Mesenchymal stem cell (in vitro differentiated cells and primary cell): Measurements from ENCODE around the gene KIF22.

Experiments used
- DNase-seq: peaks from one replicate; pipeline ENCODE4 v3.0.0-alpha.2; 2013
- H2AFZ ChIP-seq: one replicate; pipeline ENCODE4 v1.6.1; 2013; ENCODE audit warnings: low read depth, mild to moderate bottlenecking, control low read depth, inconsistent platforms, low read length, moderate library complexity
- H2AK5ac ChIP-seq: 2 replicates; pipeline ENCODE4 v1.6.1; 2013; ENCODE audit warnings: low read length, moderate library complexity, mild to moderate bottlenecking, inconsistent platforms; ENCODE audit not compliant: severe bottlenecking
- H2BK120ac ChIP-seq: one replicate; pipeline ENCODE4 v1.6.1; 2013; ENCODE audit warnings: low read depth, mild to moderate bottlenecking, inconsistent platforms, low read length, moderate library complexity
- H2BK12ac ChIP-seq, 2 experiments: one replicate each; pipeline ENCODE4 v1.6.1; 2013; ENCODE audit warnings: inconsistent platforms in 2 of 2, low read length in 2 of 2, mild to moderate bottlenecking in 2 of 2, moderate library complexity in 2 of 2, control low read depth in 1 of 2
- H2BK15ac ChIP-seq: one replicate; pipeline ENCODE4 v1.6.1; 2013; ENCODE audit warnings: mild to moderate bottlenecking, low read depth, inconsistent platforms; ENCODE audit not compliant: poor library complexity, severe bottlenecking
- H2BK5ac ChIP-seq: 2 replicates; pipeline ENCODE4 v1.6.1; 2013; ENCODE audit warnings: low read depth, mild to moderate bottlenecking, low read length, control low read depth, inconsistent platforms; ENCODE audit not compliant: poor library complexity, severe bottlenecking
- H3K14ac ChIP-seq, 2 experiments: one replicate each; pipeline ENCODE4 v1.6.1; 2013; ENCODE audit warnings: inconsistent platforms in 2 of 2, low read length in 2 of 2, control low read depth in 1 of 2, mild to moderate bottlenecking in 1 of 2, moderate library complexity in 1 of 2
- H3K18ac ChIP-seq, 2 experiments: one replicate each; pipeline ENCODE4 v1.6.1; 2013; ENCODE audit warnings: inconsistent platforms in 2 of 2, low read length in 2 of 2, control low read depth in 1 of 2, low read depth in 1 of 2, mild to moderate bottlenecking in 1 of 2
- H3K23ac ChIP-seq, 2 experiments: one replicate each; pipeline ENCODE4 v1.6.1; 2013; ENCODE audit warnings: inconsistent platforms in 2 of 2, low read length in 2 of 2, mild to moderate bottlenecking in 2 of 2, moderate library complexity in 2 of 2, control low read depth in 1 of 2
- H3K27ac ChIP-seq: 2 replicates; pipeline ENCODE4 v1.5.1; 2013; ENCODE audit warnings: mild to moderate bottlenecking, moderate library complexity, low read length, control low read depth, inconsistent platforms; ENCODE audit not compliant: poor library complexity, severe bottlenecking
- H3K27me3 ChIP-seq, 2 experiments: 2 replicates each; pipeline versions ENCODE4 v1.6.1 to v1.7.0; 2013; ENCODE audit warnings: low read length in 2 of 2, mild to moderate bottlenecking in 2 of 2, moderate library complexity in 2 of 2, control low read depth in 1 of 2, inconsistent platforms in 1 of 2; ENCODE audit not compliant: control insufficient read depth in 1 of 2, insufficient read depth in 1 of 2
- H3K36me3 ChIP-seq, 2 experiments: 2 replicates each; pipeline versions ENCODE4 v1.6.1 to v1.7.0; 2013; ENCODE audit warnings: low read length in 2 of 2, control low read depth in 1 of 2, inconsistent platforms in 1 of 2, low read depth in 1 of 2, mild to moderate bottlenecking in 1 of 2; ENCODE audit not compliant: insufficient read depth in 2 of 2, control insufficient read depth in 1 of 2
- H3K4ac ChIP-seq, 2 experiments: one replicate each; pipeline ENCODE4 v1.6.1; 2013; ENCODE audit warnings: inconsistent platforms in 2 of 2, low read length in 2 of 2, mild to moderate bottlenecking in 2 of 2, moderate library complexity in 2 of 2, control low read depth in 1 of 2, low read depth in 1 of 2
- H3K4me1 ChIP-seq: 2 replicates; pipeline ENCODE4 v1.6.1; 2013; ENCODE audit warnings: low read depth, low read length, control low read depth; ENCODE audit not compliant: control insufficient read depth, insufficient read depth
- H3K4me2 ChIP-seq: 2 replicates; pipeline ENCODE4 v1.6.1; 2013; ENCODE audit warnings: low read length, mild to moderate bottlenecking, inconsistent platforms; ENCODE audit not compliant: poor library complexity, severe bottlenecking
- H3K4me3 ChIP-seq, 2 experiments: 2 replicates each; pipeline versions ENCODE4 v1.5.1 to v1.7.0; 2013; ENCODE audit warnings: low read length in 2 of 2, mild to moderate bottlenecking in 2 of 2, control low read depth in 1 of 2, low read depth in 1 of 2; ENCODE audit not compliant: insufficient read depth in 1 of 2
- H3K79me1 ChIP-seq: replicated peaks from 2 replicates; pipeline ENCODE4 v1.6.1; 2013; ENCODE audit warnings: mild to moderate bottlenecking, control low read depth, low read length, inconsistent platforms; ENCODE audit not compliant: poor library complexity, severe bottlenecking
- H3K9ac ChIP-seq: 2 replicates; pipeline ENCODE4 v1.7.0; 2013; ENCODE audit warnings: mild to moderate bottlenecking, low read length, moderate library complexity
- H3K9me3 ChIP-seq: 2 replicates; pipeline ENCODE4 v1.7.0; 2013; ENCODE audit warnings: mild to moderate bottlenecking, low read length; ENCODE audit not compliant: control insufficient read depth
- H4K8ac ChIP-seq: one replicate; pipeline ENCODE4 v1.6.1; 2013; ENCODE audit warnings: inconsistent platforms, mild to moderate bottlenecking, low read length, moderate library complexity
- H4K91ac ChIP-seq: one replicate; pipeline ENCODE4 v1.6.1; 2013; ENCODE audit warnings: mild to moderate bottlenecking, low read length, inconsistent platforms
- WGBS: methylation state at CpG from one replicate; pipeline ENCODE4 v1.1.7; 2013; ENCODE audit warnings: mixed read lengths; 5-methylcytosine and 5-hydroxymethylcytosine counted together

KIF22 gene

DNA sequence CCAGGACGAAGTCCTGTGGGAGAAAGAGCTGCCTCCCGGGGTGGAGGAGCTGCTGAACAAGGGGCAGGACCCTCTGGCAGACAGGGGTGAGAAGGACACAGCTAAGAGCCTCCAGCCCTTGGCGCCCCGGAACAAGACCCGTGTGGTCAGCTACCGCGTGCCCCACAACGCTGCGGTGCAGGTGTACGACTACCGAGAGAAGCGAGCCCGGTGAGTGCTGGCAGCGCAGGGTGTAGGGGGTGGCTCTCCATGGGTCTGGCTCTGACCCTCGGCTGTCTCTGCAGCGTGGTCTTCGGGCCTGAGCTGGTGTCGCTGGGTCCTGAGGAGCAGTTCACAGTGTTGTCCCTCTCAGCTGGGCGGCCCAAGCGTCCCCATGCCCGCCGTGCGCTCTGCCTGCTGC, 51.1 kb downstream of the KIF22 start:
- H3K9me3 ChIP-seq = no peaks in the 10 kb centered on the region
- no peak overlapping the region for H3K4ac ChIP-seq
- H2BK12ac ChIP-seq = no peak overlapping the region
- no peak overlapping the region for H2BK5ac ChIP-seq
- no peak overlapping the region for H2BK15ac ChIP-seq
- no peak overlapping the region for H3K23ac ChIP-seq
- no peak overlapping the region for H2AK5ac ChIP-seq
- peaks cover 90 to 94% of the 10 kb centered on the region in 2 experiments for H3K36me3 ChIP-seq
- H2BK120ac ChIP-seq = no peak overlapping the region
- no peak overlapping the region for H2AFZ ChIP-seq
- no peak overlapping the region for H3K14ac ChIP-seq
- H3K4me1 ChIP-seq = peaks cover 2% of the 10 kb centered on the region
- H3K18ac ChIP-seq = no peak overlapping the region
- H3K4me3 ChIP-seq = no peak overlapping the region
- H3K79me1 ChIP-seq = peaks cover 40% of the 10 kb centered on the region
- no peak overlapping the region for H3K27ac ChIP-seq
- H4K8ac ChIP-seq = no peak overlapping the region
- DNase-seq = no peak
- H4K91ac ChIP-seq = no peak overlapping the region
- no peak overlapping the region for H3K4me2 ChIP-seq
- 96% methylated on average over 23 of the region's 23 CpGs for WGBS
- no peak overlapping the region for H3K9ac ChIP-seq
- no peaks in the 10 kb centered on the region for H3K27me3 ChIP-seq

DNA sequence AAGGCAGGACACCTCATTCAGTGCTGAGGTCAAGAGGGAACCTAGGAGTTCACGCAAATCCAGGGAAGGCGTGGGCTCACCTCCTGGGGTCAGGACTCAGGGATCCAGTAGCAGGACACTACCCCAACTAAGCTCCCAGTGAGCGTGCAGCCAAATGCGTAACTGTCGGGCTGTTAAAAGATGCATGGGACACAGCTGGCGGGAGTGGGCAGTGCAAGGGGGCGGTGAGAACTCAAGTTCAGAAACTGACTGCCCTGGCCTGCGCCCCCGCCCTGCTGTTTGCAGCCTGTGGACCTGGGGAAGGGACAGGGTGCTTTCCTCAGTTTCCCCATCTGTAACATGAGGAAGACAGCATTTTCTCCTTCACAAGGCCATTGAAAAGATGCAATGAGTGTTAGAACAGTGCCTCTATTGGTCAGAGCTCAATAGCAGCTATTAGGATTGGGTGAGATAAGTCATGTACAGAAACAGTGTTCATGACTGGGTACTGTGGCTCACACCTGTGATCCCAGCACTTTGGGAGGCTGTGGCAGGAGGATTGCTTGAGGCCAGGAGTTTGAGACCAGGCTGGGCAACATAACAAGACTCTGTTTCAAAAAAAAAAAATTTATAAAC, 52.3 kb downstream of the KIF22 start:
- Histone ChIP-seq H3K4me3 (no peak overlapping the region), H3K9ac (no peak overlapping the region), H3K9me3 (no peaks in the 10 kb centered on the region), H3K36me3 (peaks cover 91 to 94% of the 10 kb centered on the region in 2 experiments), H2AK5ac (no peak overlapping the region), H2BK120ac (no peak overlapping the region), H3K27me3 (no peaks in the 10 kb centered on the region), H2BK5ac (no peak overlapping the region), H3K4ac (no peak overlapping the region), H3K4me2 (no peak overlapping the region), H2BK12ac (no peak overlapping the region), H2BK15ac (no peak overlapping the region), H3K27ac (no peak overlapping the region), H4K8ac (no peak overlapping the region), H3K4me1 (peaks cover 1% of the 10 kb centered on the region), H4K91ac (no peak overlapping the region), H3K23ac (no peak overlapping the region), H2AFZ (no peak overlapping the region), H3K14ac (no peak overlapping the region), H3K79me1 (peaks cover 34% of the 10 kb centered on the region), H3K18ac (no peak overlapping the region)
- 99% methylated on average over 9 of the region's 9 CpGs for WGBS
- DNase-seq = no peak

DNA sequence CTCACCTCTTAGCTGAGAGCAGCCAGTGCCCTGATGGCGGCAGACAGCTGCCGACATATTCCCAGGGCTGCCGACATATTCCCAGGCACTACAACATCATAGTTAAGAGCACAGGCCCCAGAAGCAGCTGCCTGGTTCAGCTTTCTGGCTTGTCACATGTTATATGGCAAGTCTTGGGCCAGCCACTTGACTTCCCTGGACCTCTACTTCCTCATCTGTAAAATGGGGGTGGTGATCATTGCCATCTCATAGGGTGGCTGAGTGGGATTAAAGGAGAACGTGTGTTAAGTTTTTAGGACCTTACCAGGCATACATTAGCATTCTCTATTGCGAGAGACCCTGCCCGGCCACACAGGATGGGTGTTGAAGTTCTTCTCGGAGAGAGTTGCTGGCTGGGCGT, 53.4 kb downstream of the KIF22 start:
- Histone ChIP-seq H3K14ac (no peak overlapping the region), H2BK120ac (no peak overlapping the region), H2BK5ac (no peak overlapping the region), H3K4ac (no peak overlapping the region), H2AK5ac (no peak overlapping the region), H3K9ac (peak overlapping the region; percentile 27), H2BK12ac (no peak overlapping the region), H3K18ac (no peak overlapping the region), H3K36me3 (peaks cover 92% of the 10 kb centered on the region in 2 experiments), H2AFZ (no peak overlapping the region), H4K91ac (no peak overlapping the region), H2BK15ac (no peak overlapping the region), H3K27ac (no peak overlapping the region), H3K4me3 (no peak overlapping the region), H3K9me3 (no peaks in the 10 kb centered on the region), H3K79me1 (peaks cover 32% of the 10 kb centered on the region), H3K4me2 (no peak overlapping the region), H3K27me3 (no peaks in the 10 kb centered on the region), H3K4me1 (peaks cover 1% of the 10 kb centered on the region), H3K23ac (no peak overlapping the region), H4K8ac (no peak overlapping the region)
- no peak for DNase-seq
- WGBS = 93% methylated on average over 8 of the region's 8 CpGs

DNA sequence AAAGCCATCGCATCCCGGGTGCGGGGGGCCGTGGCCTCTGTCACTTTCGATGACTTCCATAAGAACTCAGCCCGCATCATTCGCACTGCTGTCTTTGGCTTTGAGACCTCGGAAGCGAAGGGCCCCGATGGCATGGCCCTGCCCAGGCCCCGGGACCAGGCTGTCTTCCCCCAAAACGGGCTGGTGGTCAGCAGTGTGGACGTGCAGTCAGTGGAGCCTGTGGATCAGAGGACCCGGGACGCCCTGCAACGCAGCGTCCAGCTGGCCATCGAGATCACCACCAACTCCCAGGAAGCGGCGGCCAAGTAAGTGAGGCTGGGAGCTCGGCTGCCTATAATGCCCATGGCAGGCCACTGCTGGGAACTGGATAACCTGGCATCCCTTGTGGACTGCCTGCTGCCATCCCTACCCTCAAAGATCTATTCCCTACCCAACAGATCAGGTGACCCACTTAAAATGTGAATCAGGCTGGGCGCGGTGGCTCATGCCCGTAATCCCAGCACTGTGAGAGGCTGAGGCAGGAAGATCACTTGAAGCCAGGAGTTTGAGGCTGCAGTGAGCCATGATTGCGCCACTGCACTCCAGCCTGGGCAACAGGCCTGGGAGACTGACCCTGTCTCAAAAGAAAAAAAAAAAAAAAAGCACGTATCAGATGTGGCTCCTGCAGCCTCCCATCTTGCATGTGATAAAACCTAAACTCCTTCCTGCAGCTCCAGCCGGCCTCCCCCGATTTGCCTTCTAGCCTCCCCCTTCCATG, 54.2 kb downstream of the KIF22 start:
- H3K9me3 ChIP-seq = no peaks in the 10 kb centered on the region
- H3K4me2 ChIP-seq = no peak overlapping the region
- peaks cover 1% of the 10 kb centered on the region for H3K4me1 ChIP-seq
- no peak overlapping the region for H3K27ac ChIP-seq
- H3K27me3 ChIP-seq = no peaks in the 10 kb centered on the region
- no peak overlapping the region for H3K4ac ChIP-seq
- 91% methylated on average over 28 of the region's 28 CpGs for WGBS
- no peak overlapping the region for H3K14ac ChIP-seq
- H2BK5ac ChIP-seq = no peak overlapping the region
- no peak overlapping the region for H3K18ac ChIP-seq
- no peak overlapping the region for H2BK12ac ChIP-seq
- peaks cover 91 to 95% of the 10 kb centered on the region in 2 experiments for H3K36me3 ChIP-seq
- H3K9ac ChIP-seq = peak overlapping the region; percentile 38
- no peak overlapping the region for H3K23ac ChIP-seq
- peaks cover 30% of the 10 kb centered on the region for H3K79me1 ChIP-seq
- no peak overlapping the region for H2AK5ac ChIP-seq
- no peak overlapping the region for H2BK120ac ChIP-seq
- peak overlapping the region in 1 of 2 experiments; percentile 29 for H3K4me3 ChIP-seq
- H2AFZ ChIP-seq = no peak overlapping the region
- no peak overlapping the region for H4K8ac ChIP-seq
- H4K91ac ChIP-seq = no peak overlapping the region
- no peak overlapping the region for H2BK15ac ChIP-seq
- no peak for DNase-seq
